B cell (primary cell): ENCODE results near the gene SLC13A2. TPM values are rescaled to one million over a fixed set of nuclear protein-coding genes. Genes with fewer than 3 reads are reported as not detected.

Source experiments
- ATAC-seq: fragments of 200-7000 bp; cut with Tn5 transposase; one replicate; pipeline ENCODE4 v1.10.0; 2021; ENCODE audit warnings: low read depth, mild to moderate bottlenecking, moderate number of reproducible peaks, moderate library complexity
- CTCF ChIA-PET: fragments of 350-600 bp; sonication (Branson Sonifier 250); formaldehyde crosslinking; loops from one replicate; lab custom pipeline; 2021; ENCODE audit warnings: antibody characterized with exemption, inconsistent platforms; lab: Charles Lee
- POLR2A ChIA-PET: fragments of 350-600 bp; sonication (Branson Sonifier 250); formaldehyde crosslinking; loops from one replicate; lab custom pipeline; 2021; ENCODE audit warnings: antibody characterized with exemption; lab: Charles Lee
- DNase-seq: peaks from one replicate; pipeline ENCODE4 v3.0.0; 2013
- H2AFZ ChIP-seq: 2 replicates; pipeline ENCODE4 v1.6.1; 2012; ENCODE audit warnings: mild to moderate bottlenecking, low read depth, low read length; ENCODE audit not compliant: insufficient read depth, poor library complexity, severe bottlenecking
- H3K27ac ChIP-seq, 2 donors: 1 replicate in 1 of 2; 2 replicates in 1 of 2; pipeline ENCODE4 v1.5.1; 2012 to 2013; ENCODE audit warnings: low read length in 2 of 2, mild to moderate bottlenecking in 2 of 2, moderate library complexity in 1 of 2
- H3K27me3 ChIP-seq, 4 experiments: fragments of 200-600 bp in 1 of 4; sonication (generic) in 1 of 4; replicated peaks in 1 of 4; 1 replicate in 2 of 4; 2 replicates in 2 of 4; pipeline versions ENCODE4 v1.6.1 to v1.7.0; 2013 to 2016; ENCODE audit warnings: low read length in 3 of 4, mild to moderate bottlenecking in 2 of 4, mixed read lengths in 1 of 4, moderate library complexity in 1 of 4; ENCODE audit not compliant: insufficient read depth in 4 of 4, control insufficient read depth in 3 of 4; ENCODE audit errors: control extremely low read depth in 1 of 4
- H3K36me3 ChIP-seq, 2 experiments: replicated peaks in 1 of 2; 1 replicate in 1 of 2; 2 replicates in 1 of 2; pipeline versions ENCODE4 v1.6.1 to v1.7.1; 2013; ENCODE audit warnings: low read length in 1 of 2; ENCODE audit not compliant: insufficient read depth in 2 of 2, control insufficient read depth in 1 of 2; ENCODE audit errors: control extremely low read depth in 1 of 2, extremely low read depth in 1 of 2
- H3K4me1 ChIP-seq, 2 donors: fragments of 200-600 bp in 1 of 2; sonication (generic) in 1 of 2; 1 replicate in 1 of 2; 2 replicates in 1 of 2; pipeline versions ENCODE4 v1.5.1 to v1.6.1; 2013 to 2017; ENCODE audit warnings: low read length in 2 of 2; ENCODE audit not compliant: control insufficient read depth in 2 of 2, insufficient read depth in 2 of 2
- H3K4me2 ChIP-seq: replicated peaks from 2 replicates; pipeline ENCODE3; 2012; ENCODE audit warnings: mild to moderate bottlenecking, low read depth, low read length; ENCODE audit not compliant: poor library complexity, severe bottlenecking
- H3K4me3 ChIP-seq, 5 experiments: fragments of 200-600 bp in 1 of 5; sonication (generic) in 1 of 5; 1 replicate in 3 of 5; 2 replicates in 2 of 5; pipeline versions ENCODE4 v1.5.1 to v1.7.0; 2011 to 2016; ENCODE audit warnings: low read length in 4 of 5, mild to moderate bottlenecking in 4 of 5, low read depth in 2 of 5, control low read depth in 1 of 5, moderate library complexity in 1 of 5; ENCODE audit not compliant: insufficient read depth in 1 of 5; ENCODE audit errors: control extremely low read depth in 1 of 5, extremely low read depth in 1 of 5
- H3K79me2 ChIP-seq: fragments of 200-600 bp; sonication (generic); one replicate; pipeline ENCODE4 v1.6.0; 2016; ENCODE audit warnings: low read length; ENCODE audit not compliant: control insufficient read depth, insufficient read depth
- H3K9ac ChIP-seq: fragments of 200-600 bp; sonication (generic); 2 replicates; pipeline ENCODE4 v1.6.1; 2017; ENCODE audit warnings: mild to moderate bottlenecking, low read length, moderate library complexity
- H3K9me3 ChIP-seq, 3 donors: one replicate each; pipeline versions ENCODE4 v1.6.1 to v1.7.1; 2013; ENCODE audit warnings: low read length in 2 of 3; ENCODE audit not compliant: control insufficient read depth in 2 of 3, insufficient read depth in 1 of 3; ENCODE audit errors: control extremely low read depth in 1 of 3
- H4K20me1 ChIP-seq: 2 replicates; pipeline ENCODE4 v1.6.0; 2012; ENCODE audit warnings: mild to moderate bottlenecking, low read length; ENCODE audit not compliant: insufficient read depth, control insufficient read depth, poor library complexity, severe bottlenecking
- H3K27ac Mint-ChIP-seq: one replicate; pipeline ENCODE4 v1.8.0; 2021; ENCODE audit warnings: mixed read lengths
- H3K27me3 Mint-ChIP-seq: one replicate; pipeline ENCODE4 v1.8.0; 2021; ENCODE audit warnings: mixed read lengths
- H3K4me1 Mint-ChIP-seq: one replicate; pipeline ENCODE4 v1.8.0; 2021; ENCODE audit warnings: mixed read lengths
- H3K4me3 Mint-ChIP-seq: one replicate; pipeline ENCODE4 v1.8.0; 2021; ENCODE audit warnings: mixed read lengths
- H3K9me3 Mint-ChIP-seq: one replicate; pipeline ENCODE4 v1.8.0; 2022; ENCODE audit warnings: mixed read lengths; ENCODE audit not compliant: insufficient read depth
- CTCF ChIP-seq: fragments of 200-600 bp; IDR thresholded peaks from one replicate; pipeline ENCODE4 v1.8.0; 2022; ENCODE audit warnings: antibody characterized with exemption, mild to moderate bottlenecking
- EZH2 ChIP-seq: IDR thresholded peaks from 2 replicates; pipeline ENCODE4 v1.6.1; 2012; ENCODE audit warnings: borderline replicate concordance, low read depth, mild to moderate bottlenecking, moderate library complexity, low read length; ENCODE audit not compliant: insufficient read depth, poor library complexity, severe bottlenecking
- WGBS: methylation state at CpG from one replicate; pipeline ENCODE4 v1.1.5; 2013; ENCODE audit warnings: missing lambda C conversion rate; ENCODE audit not compliant: insufficient coverage; 5-methylcytosine and 5-hydroxymethylcytosine counted together
- intact Hi-C: fragments of 100-400 bp; cut with micrococcal nuclease; formaldehyde crosslinking; loops from one replicate; pipeline ENCODE4 v1.10.0; 2022
- polyA plus RNA-seq: library from polyadenylated mRNA; depleted of rRNA; stranded (reverse); fragments of >200 nt; gene quantifications from 2 replicates; pipeline ENCODE4 v1.2.3, GENCODE V29; 2012
- total RNA-seq, 2 donors: library from RNA; stranded (reverse); fragments of 120-200 nt in 1 of 2; gene quantifications; 1 replicate in 1 of 2; 2 replicates in 1 of 2; pipeline versions ENCODE4 v1.2.3 to v1.2.4, GENCODE V29; 2013 to 2022

The SLC13A2 gene
- total and polyA plus RNA-seq, 2 donors (not counting 1 experiment from before 2014, with no cell fraction given) = not detected

- H3K27me3 Mint-ChIP-seq = peaks cover 27% of the 10 kb centered on the region
- H3K36me3 ChIP-seq = no peaks in the 10 kb centered on the region
- H3K79me2 ChIP-seq = no peaks in the 10 kb centered on the region
- WGBS = 92% methylated on average over 6 of the region's 7 CpGs
- no peaks in the 10 kb centered on the region for H4K20me1 ChIP-seq
- no peaks in the 10 kb centered on the region for H3K27me3 ChIP-seq
- TF ChIP-seq EZH2 = no peak
- TF ChIP-seq CTCF = no peak
- no peak overlapping the region for H3K27ac Mint-ChIP-seq
- H3K4me1 Mint-ChIP-seq = no peaks in the 10 kb centered on the region
- DNase-seq (no peak), ATAC-seq (no peak)
- H3K9me3 ChIP-seq = no peaks in the 10 kb centered on the region
- H3K4me2 ChIP-seq = no peak overlapping the region
- no peak overlapping the region for H3K9ac ChIP-seq
- H3K4me1 ChIP-seq = no peaks in the 10 kb centered on the region
- intact Hi-C loops = no loop called here
- no peaks in the 10 kb centered on the region for H3K9me3 Mint-ChIP-seq
- no peak overlapping the region for H3K4me3 ChIP-seq
- H3K4me3 Mint-ChIP-seq = no peak overlapping the region
- H2AFZ ChIP-seq = no peak overlapping the region
- H3K27ac ChIP-seq = no peak overlapping the region
- ChIA-PET POLR2A (no interaction called here), CTCF (no interaction called here)
Observed at GRCh38 chr17:28470266-28470913, 3.1 kb upstream of the SLC13A2 start.

GRCh38 chr17:28470914-28471366 is 2.5 kb upstream of the SLC13A2 start:
- ChIA-PET POLR2A (no interaction called here), CTCF (no interaction called here)
- H3K4me3 ChIP-seq = no peak overlapping the region
- WGBS = 100% methylated on average over 1 of the region's 3 CpGs
- no peak overlapping the region for H3K4me2 ChIP-seq
- TF ChIP-seq EZH2 (no peak), CTCF (no peak)
- no peak for DNase-seq
- no peaks in the 10 kb centered on the region for H3K4me1 Mint-ChIP-seq
- H3K27ac ChIP-seq = no peak overlapping the region
- no peak overlapping the region for H3K4me3 Mint-ChIP-seq
- no peaks in the 10 kb centered on the region for H3K9me3 Mint-ChIP-seq
- no peaks in the 10 kb centered on the region for H4K20me1 ChIP-seq
- intact Hi-C loops = no loop called here
- H3K9me3 ChIP-seq = no peaks in the 10 kb centered on the region
- no peaks in the 10 kb centered on the region for H3K4me1 ChIP-seq
- H3K36me3 ChIP-seq = no peaks in the 10 kb centered on the region
- ATAC-seq = no peak
- no peak overlapping the region for H3K9ac ChIP-seq
- no peak overlapping the region for H2AFZ ChIP-seq
- no peaks in the 10 kb centered on the region for H3K79me2 ChIP-seq
- no peaks in the 10 kb centered on the region for H3K27me3 ChIP-seq
- peaks cover 25% of the 10 kb centered on the region for H3K27me3 Mint-ChIP-seq
- no peak overlapping the region for H3K27ac Mint-ChIP-seq
